Smooth muscle cell (in vitro differentiated cells): ENCODE measurements around the gene PCDHB8. TPM values are rescaled to one million over a fixed set of nuclear protein-coding genes. Genes with fewer than 3 reads are reported as not detected.
"Not testable (repeated sequence)": the region's sequence is repeated elsewhere in the genome, so short reads cannot be mapped to it uniquely, and the experiment has no call there.

ENCODE experiments used
- DNase-seq: peaks from one replicate; lab custom pipeline; 2025; ENCODE audit not compliant: unreplicated experiment; lab: John Stamatoyannopoulos, UW
- H2AFZ ChIP-seq: fragments of 200-600 bp; sonication (generic); 2 replicates; pipeline ENCODE4 v1.6.0; 2016; ENCODE audit warnings: antibody characterized with exemption, low read depth, mild to moderate bottlenecking
- H3F3A ChIP-seq: fragments of 200-600 bp; sonication (generic); 2 replicates; pipeline ENCODE4 v1.6.0; 2017; ENCODE audit warnings: antibody characterized with exemption, low read depth
- H3K27ac ChIP-seq: fragments of 200-600 bp; sonication (generic); 2 replicates; pipeline ENCODE4 v1.5.1; 2016; ENCODE audit warnings: low read depth, mild to moderate bottlenecking
- H3K27me3 ChIP-seq: fragments of 200-600 bp; sonication (generic); 2 replicates; pipeline ENCODE4 v1.6.1; 2016; ENCODE audit warnings: low read depth, mild to moderate bottlenecking
- H3K36me3 ChIP-seq: fragments of 200-600 bp; sonication (generic); 2 replicates; pipeline ENCODE4 v1.5.1; 2016; ENCODE audit warnings: low read depth
- H3K4me1 ChIP-seq: fragments of 200-600 bp; sonication (generic); 2 replicates; pipeline ENCODE4 v1.5.1; 2016; ENCODE audit warnings: low read depth
- H3K4me2 ChIP-seq: fragments of 200-600 bp; sonication (generic); 2 replicates; pipeline ENCODE4 v1.6.0; 2016; ENCODE audit warnings: mild to moderate bottlenecking
- H3K4me3 ChIP-seq: fragments of 200-600 bp; sonication (generic); 2 replicates; pipeline ENCODE4 v1.5.1; 2016; ENCODE audit warnings: mild to moderate bottlenecking
- H3K79me2 ChIP-seq: fragments of 200-600 bp; sonication (generic); 2 replicates; pipeline ENCODE4 v1.6.0; 2016; ENCODE audit warnings: low read depth, mild to moderate bottlenecking
- H3K9ac ChIP-seq: fragments of 200-600 bp; sonication (generic); 2 replicates; pipeline ENCODE4 v1.6.0; 2016; ENCODE audit warnings: low read depth
- H3K9me3 ChIP-seq: fragments of 200-600 bp; sonication (generic); replicated peaks from 2 replicates; pipeline ENCODE4 v1.5.1; 2016; ENCODE audit warnings: low read depth
- H4K20me1 ChIP-seq: fragments of 200-600 bp; sonication (generic); 2 replicates; pipeline ENCODE4 v1.6.0; 2016; ENCODE audit warnings: low read depth
- WGBS: methylation state at CpG from one replicate; pipeline ENCODE4 v1.1.7; 2016; ENCODE audit warnings: low lambda C conversion rate; 5-methylcytosine and 5-hydroxymethylcytosine counted together
- polyA plus RNA-seq: library from polyadenylated mRNA; unstranded; fragments of >200 nt; fragmentation: Nextera tagmentation; extraction: Ambion mirVana; gene quantifications from 2 replicates; pipeline ENCODE4 v1.2.1, GENCODE V29; 2016
- total RNA-seq: library from RNA; depleted of rRNA; stranded (reverse); fragments of >200 nt; gene quantifications from 2 replicates; pipeline ENCODE4 v1.2.3, GENCODE V29; 2014
- TF ChIP-seq, protein P1 (sequence below): fragments of 200-600 bp; sonication (generic); IDR thresholded peaks from 2 replicates; pipeline ENCODE4 v1.5.1; 2017; ENCODE audit warnings: borderline replicate concordance, mild to moderate bottlenecking, antibody characterized with exemption; ENCODE audit not compliant: insufficient read depth, poor library complexity, severe bottlenecking

PCDHB8 gene
- total and polyA plus RNA-seq, 2 experiments from 2014 or later: 0.90 to 1.1 TPM

DNA sequence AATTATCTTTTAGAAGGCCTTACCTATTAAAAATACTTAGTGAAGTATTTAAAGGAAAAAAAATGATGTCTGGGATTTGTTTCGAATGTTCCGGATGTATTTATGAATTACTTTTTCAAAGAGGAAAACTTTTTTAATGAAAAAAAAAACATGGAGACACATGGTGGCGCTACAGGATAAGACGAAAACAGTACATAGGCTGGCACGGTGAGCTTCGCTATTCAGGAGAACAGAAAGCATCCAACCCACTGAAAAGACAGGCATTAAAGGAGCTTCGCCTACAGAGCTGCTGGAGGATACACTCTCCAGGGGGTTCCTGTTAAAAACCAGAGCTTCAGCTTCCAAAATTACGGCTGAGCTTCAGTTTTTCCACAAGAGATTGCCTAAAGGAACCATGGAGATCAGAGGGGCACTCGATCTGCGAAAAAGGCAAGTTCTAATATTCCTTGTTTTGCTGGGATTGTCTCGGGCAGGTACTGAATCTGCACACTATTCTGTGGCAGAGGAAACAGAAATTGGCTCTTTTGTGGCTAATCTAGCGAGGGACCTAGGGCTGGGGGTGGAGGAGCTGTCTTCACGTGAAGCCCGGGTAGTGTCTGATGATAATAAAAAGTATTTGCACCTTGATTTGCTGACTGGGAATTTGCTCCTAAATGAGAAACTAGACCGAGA, 45.7 kb downstream of the PCDHB8 start, which contains the start of gene PCDHB14:
PCDHB14 (plus strand) TSS at position 232 of the 672 bp plus-strand sequence; CDS start at position 395, 163 bp downstream.
- TF ChIP-seq, protein P1, sequence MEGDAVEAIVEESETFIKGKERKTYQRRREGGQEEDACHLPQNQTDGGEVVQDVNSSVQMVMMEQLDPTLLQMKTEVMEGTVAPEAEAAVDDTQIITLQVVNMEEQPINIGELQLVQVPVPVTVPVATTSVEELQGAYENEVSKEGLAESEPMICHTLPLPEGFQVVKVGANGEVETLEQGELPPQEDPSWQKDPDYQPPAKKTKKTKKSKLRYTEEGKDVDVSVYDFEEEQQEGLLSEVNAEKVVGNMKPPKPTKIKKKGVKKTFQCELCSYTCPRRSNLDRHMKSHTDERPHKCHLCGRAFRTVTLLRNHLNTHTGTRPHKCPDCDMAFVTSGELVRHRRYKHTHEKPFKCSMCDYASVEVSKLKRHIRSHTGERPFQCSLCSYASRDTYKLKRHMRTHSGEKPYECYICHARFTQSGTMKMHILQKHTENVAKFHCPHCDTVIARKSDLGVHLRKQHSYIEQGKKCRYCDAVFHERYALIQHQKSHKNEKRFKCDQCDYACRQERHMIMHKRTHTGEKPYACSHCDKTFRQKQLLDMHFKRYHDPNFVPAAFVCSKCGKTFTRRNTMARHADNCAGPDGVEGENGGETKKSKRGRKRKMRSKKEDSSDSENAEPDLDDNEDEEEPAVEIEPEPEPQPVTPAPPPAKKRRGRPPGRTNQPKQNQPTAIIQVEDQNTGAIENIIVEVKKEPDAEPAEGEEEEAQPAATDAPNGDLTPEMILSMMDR: peak; percentile 25
- Histone ChIP-seq H3K9me3 (peaks cover 3% of the 10 kb centered on the region), H3K4me3 (peak within 1 kb of the TSS; percentile 34), H3K27me3 (no peaks in the 10 kb centered on the region), H3F3A (no peaks in the 10 kb centered on the region), H3K4me1 (peaks cover 8% of the 10 kb centered on the region), H4K20me1 (no peaks in the 10 kb centered on the region), H3K79me2 (no peaks in the 10 kb centered on the region), H3K9ac (no peak within 1 kb of the TSS), H3K27ac (no peak within 1 kb of the TSS), H3K4me2 (peak within 1 kb of the TSS; percentile 74), H2AFZ (peak within 1 kb of the TSS; percentile 24), H3K36me3 (no peaks in the 10 kb centered on the region)
- no peak for DNase-seq
- 47% methylated on average over 15 of the region's 15 CpGs for WGBS

DNA sequence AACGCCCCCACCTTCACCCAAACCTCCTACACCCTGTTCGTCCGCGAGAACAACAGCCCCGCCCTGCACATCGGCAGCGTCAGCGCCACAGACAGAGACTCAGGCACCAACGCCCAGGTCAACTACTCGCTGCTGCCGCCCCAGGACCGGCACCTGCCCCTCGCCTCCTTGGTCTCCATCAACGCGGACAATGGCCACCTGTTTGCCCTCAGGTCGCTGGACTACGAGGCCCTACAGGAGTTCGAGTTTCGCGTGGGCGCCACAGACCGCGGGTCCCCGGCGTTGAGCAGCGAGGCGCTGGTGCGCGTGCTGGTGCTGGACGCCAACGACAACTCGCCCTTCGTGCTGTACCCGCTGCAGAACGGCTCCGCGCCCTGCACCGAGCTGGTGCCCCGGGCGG, 47.3 kb downstream of the PCDHB8 start:
- H2AFZ ChIP-seq, H3K9me3 ChIP-seq, H3K79me2 ChIP-seq, H3K27me3 ChIP-seq, H4K20me1 ChIP-seq, DNase-seq, H3K27ac ChIP-seq, H3K36me3 ChIP-seq, H3F3A ChIP-seq, H3K9ac ChIP-seq, H3K4me3 ChIP-seq, H3K4me2 ChIP-seq, H3K4me1 ChIP-seq: not testable (repeated sequence)
- 95% methylated on average over 28 of the region's 40 CpGs for WGBS

DNA sequence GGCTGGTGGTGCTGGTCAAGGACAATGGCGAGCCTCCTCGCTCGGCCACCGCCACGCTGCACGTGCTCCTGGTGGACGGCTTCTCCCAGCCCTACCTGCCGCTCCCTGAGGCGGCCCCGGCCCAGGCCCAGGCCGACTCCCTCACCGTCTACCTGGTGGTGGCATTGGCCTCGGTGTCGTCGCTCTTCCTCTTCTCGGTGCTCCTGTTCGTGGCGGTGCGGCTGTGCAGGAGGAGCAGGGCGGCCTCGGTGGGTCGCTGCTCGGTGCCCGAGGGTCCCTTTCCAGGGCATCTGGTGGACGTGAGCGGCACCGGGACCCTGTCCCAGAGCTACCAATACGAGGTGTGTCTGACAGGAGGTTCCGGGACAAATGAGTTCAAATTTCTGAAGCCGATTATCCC, 47.8 kb downstream of the PCDHB8 start:
- H3K4me1 ChIP-seq, H3K9me3 ChIP-seq: not testable (repeated sequence)
- 98% methylated on average over 21 of the region's 30 CpGs for WGBS

More for the DNA sequence above, 47.8 kb downstream of the PCDHB8 start:
- not testable (repeated sequence) for H3K79me2 ChIP-seq, DNase-seq, H2AFZ ChIP-seq, H3K4me2 ChIP-seq, H3K4me3 ChIP-seq, H3K27me3 ChIP-seq, H3K36me3 ChIP-seq, H3F3A ChIP-seq, H3K9ac ChIP-seq, H4K20me1 ChIP-seq, H3K27ac ChIP-seq

Other genes with a start within 250 kb of the PCDHB8 start
Only the 30 nearest of the 36 such genes appear.
- 5.2 and 7.4 TPM in 2 replicates for gene PCDHAC2, start 211.3 kb upstream of the PCDHB8 start, total RNA-seq
- 3.5 and 4.7 TPM in 2 replicates for gene PCDHAC2, start 211.3 kb upstream of the PCDHB8 start, polyA plus RNA-seq
- gene PCDHB1, start 126.4 kb upstream of the PCDHB8 start, total RNA-seq: 0.04 and 0.22 TPM in 2 replicates
- not detected in 2 replicates for gene PCDHB1, start 126.4 kb upstream of the PCDHB8 start, polyA plus RNA-seq
- gene PCDHB2, start 83.2 kb upstream of the PCDHB8 start, total RNA-seq: 25.8 and 37.9 TPM in 2 replicates
- gene PCDHB2, start 83.2 kb upstream of the PCDHB8 start, polyA plus RNA-seq: 32.8 and 41.6 TPM in 2 replicates
- 3.8 and 5.3 TPM in 2 replicates for gene PCDHB3, start 77.3 kb upstream of the PCDHB8 start, total RNA-seq
- gene PCDHB3, start 77.3 kb upstream of the PCDHB8 start, polyA plus RNA-seq: 1.5 and 1.8 TPM in 2 replicates
- gene PCDHB4, start 56.0 kb upstream of the PCDHB8 start, total RNA-seq: 2.4 and 2.5 TPM in 2 replicates
- gene PCDHB4, start 56.0 kb upstream of the PCDHB8 start, polyA plus RNA-seq: 0.41 and 1.3 TPM in 2 replicates
- 12.0 and 12.8 TPM in 2 replicates for gene PCDHB5, start 42.6 kb upstream of the PCDHB8 start, total RNA-seq
- 6.3 and 9.7 TPM in 2 replicates for gene PCDHB5, start 42.6 kb upstream of the PCDHB8 start, polyA plus RNA-seq
- 0.58 and 0.94 TPM in 2 replicates for gene PCDHB6, start 27.7 kb upstream of the PCDHB8 start, total RNA-seq
- gene PCDHB6, start 27.7 kb upstream of the PCDHB8 start, polyA plus RNA-seq: 0.25 and 0.32 TPM in 2 replicates
- gene PCDHB7, start 5.1 kb upstream of the PCDHB8 start, total RNA-seq: 0.76 and 1.4 TPM in 2 replicates
- 0.06 TPM in 1 of 2 replicates, not detected in the other for gene PCDHB7, start 5.1 kb upstream of the PCDHB8 start, polyA plus RNA-seq
- 6.4 and 7.0 TPM in 2 replicates for gene PCDHB16, start 4.6 kb downstream of the PCDHB8 start, total RNA-seq
- 5.2 and 6.5 TPM in 2 replicates for gene PCDHB16, start 4.6 kb downstream of the PCDHB8 start, polyA plus RNA-seq
- gene PCDHB9, start 9.4 kb downstream of the PCDHB8 start, total RNA-seq: 4.1 and 6.5 TPM in 2 replicates
- gene PCDHB9, start 9.4 kb downstream of the PCDHB8 start, polyA plus RNA-seq: 2.2 and 2.4 TPM in 2 replicates
- gene PCDHB10, start 14.6 kb downstream of the PCDHB8 start, total RNA-seq: 6.4 and 7.4 TPM in 2 replicates
- 3.3 and 3.4 TPM in 2 replicates for gene PCDHB10, start 14.6 kb downstream of the PCDHB8 start, polyA plus RNA-seq
- gene PCDHB11, start 21.8 kb downstream of the PCDHB8 start, total RNA-seq: 1.8 and 2.1 TPM in 2 replicates
- gene PCDHB11, start 21.8 kb downstream of the PCDHB8 start, polyA plus RNA-seq: 0.61 and 1.7 TPM in 2 replicates
- gene PCDHB12, start 30.9 kb downstream of the PCDHB8 start, total RNA-seq: 2.9 and 3.6 TPM in 2 replicates
- gene PCDHB12, start 30.9 kb downstream of the PCDHB8 start, polyA plus RNA-seq: 0.57 and 1.0 TPM in 2 replicates
- gene PCDHB13, start 36.1 kb downstream of the PCDHB8 start, total RNA-seq: 4.4 and 8.3 TPM in 2 replicates
- gene PCDHB13, start 36.1 kb downstream of the PCDHB8 start, polyA plus RNA-seq: 1.8 and 2.6 TPM in 2 replicates
- gene PCDHB14, start 45.6 kb downstream of the PCDHB8 start, total RNA-seq: 7.8 and 9.1 TPM in 2 replicates
- 2.6 and 4.6 TPM in 2 replicates for gene PCDHB14, start 45.6 kb downstream of the PCDHB8 start, polyA plus RNA-seq
- gene PCDHB15, start 67.6 kb downstream of the PCDHB8 start, total RNA-seq: 3.9 and 4.2 TPM in 2 replicates
- 1.8 and 2.1 TPM in 2 replicates for gene PCDHB15, start 67.6 kb downstream of the PCDHB8 start, polyA plus RNA-seq
- not detected in 2 replicates for gene SLC25A2, start 126.3 kb downstream of the PCDHB8 start, total RNA-seq
- 0.15 TPM in 1 of 2 replicates, not detected in the other for gene SLC25A2, start 126.3 kb downstream of the PCDHB8 start, polyA plus RNA-seq
- gene TAF7, start 143.0 kb downstream of the PCDHB8 start, total RNA-seq: 83.0 and 94.5 TPM in 2 replicates
- gene TAF7, start 143.0 kb downstream of the PCDHB8 start, polyA plus RNA-seq: 85.9 and 105 TPM in 2 replicates
- 0.58 and 0.63 TPM in 2 replicates for gene PCDHGA1, start 152.7 kb downstream of the PCDHB8 start, total RNA-seq
- 0.05 TPM in 1 of 2 replicates, not detected in the other for gene PCDHGA1, start 152.7 kb downstream of the PCDHB8 start, polyA plus RNA-seq
- 0.04 TPM in 1 of 2 replicates, not detected in the other for gene PCDHGA2, start 161.0 kb downstream of the PCDHB8 start, total RNA-seq
- gene PCDHGA2, start 161.0 kb downstream of the PCDHB8 start, polyA plus RNA-seq: not detected in 2 replicates
- gene PCDHGA3, start 166.0 kb downstream of the PCDHB8 start, total RNA-seq: not detected in 2 replicates
- not detected in 2 replicates for gene PCDHGA3, start 166.0 kb downstream of the PCDHB8 start, polyA plus RNA-seq
- gene PCDHGB1, start 172.3 kb downstream of the PCDHB8 start, total RNA-seq: 0.27 and 0.81 TPM in 2 replicates
- 0.40 TPM in 1 of 2 replicates, not detected in the other for gene PCDHGB1, start 172.3 kb downstream of the PCDHB8 start, polyA plus RNA-seq
- 0.58 and 1.1 TPM in 2 replicates for gene PCDHGA4, start 177.2 kb downstream of the PCDHB8 start, total RNA-seq
- not detected in 2 replicates for gene PCDHGA4, start 177.2 kb downstream of the PCDHB8 start, polyA plus RNA-seq
- 0.18 and 1.1 TPM in 2 replicates for gene PCDHGB2, start 182.2 kb downstream of the PCDHB8 start, total RNA-seq
- not detected in 2 replicates for gene PCDHGB2, start 182.2 kb downstream of the PCDHB8 start, polyA plus RNA-seq
- gene PCDHGA5, start 186.4 kb downstream of the PCDHB8 start, total RNA-seq: 0.09 and 0.22 TPM in 2 replicates
- gene PCDHGA5, start 186.4 kb downstream of the PCDHB8 start, polyA plus RNA-seq: 0.13 TPM in 1 of 2 replicates, not detected in the other
- 0.40 TPM in 1 of 2 replicates, not detected in the other for gene PCDHGB3, start 192.5 kb downstream of the PCDHB8 start, total RNA-seq
- gene PCDHGB3, start 192.5 kb downstream of the PCDHB8 start, polyA plus RNA-seq: not detected in 2 replicates
- 0.09 and 0.27 TPM in 2 replicates for gene PCDHGA6, start 196.1 kb downstream of the PCDHB8 start, total RNA-seq
- gene PCDHGA6, start 196.1 kb downstream of the PCDHB8 start, polyA plus RNA-seq: not detected in 2 replicates
- gene PCDHGA7, start 205.0 kb downstream of the PCDHB8 start, total RNA-seq: 0.09 and 0.27 TPM in 2 replicates
- gene PCDHGA7, start 205.0 kb downstream of the PCDHB8 start, polyA plus RNA-seq: not detected in 2 replicates
- gene PCDHGB4, start 209.9 kb downstream of the PCDHB8 start, total RNA-seq: 37.1 and 43.1 TPM in 2 replicates
- 20.0 and 27.5 TPM in 2 replicates for gene PCDHGB4, start 209.9 kb downstream of the PCDHB8 start, polyA plus RNA-seq
- 3.2 and 3.3 TPM in 2 replicates for gene PCDHGA8, start 214.8 kb downstream of the PCDHB8 start, total RNA-seq
- 0.25 and 0.89 TPM in 2 replicates for gene PCDHGA8, start 214.8 kb downstream of the PCDHB8 start, polyA plus RNA-seq